ENCODE results near the gene PIK3R2. TPM values are rescaled to one million over a fixed set of nuclear protein-coding genes. Genes with fewer than 3 reads are reported as not detected.
A peak's percentile ranks its signal among the peaks of the same experiment; 100 is the strongest.

PIK3R2 gene
- total and polyA plus RNA-seq, 2 of the 13 experiments (the other 11 are each of a cell fraction or from before 2014, with no cell fraction given): 18.6 to 25.3 TPM

GRCh38 chr19:18203863-18204393, 51.0 kb downstream of the PIK3R2 start, which contains the start of gene RAB3A (continued):
- TF ChIP-seq ZNF609 (CRISPR knock-in tag; IDR thresholded peaks at IDR 0.05; ENCODE audit: borderline replicate concordance) (no peak), SRSF4 (IDR thresholded peaks at IDR 0.05; ENCODE audit: low read depth, low read length, poor library complexity, severe bottlenecking) (no peak), SMARCC2 (IDR thresholded peaks at IDR 0.05) (no peak), TSC22D2 (CRISPR knock-in tag; IDR thresholded peaks at IDR 0.05; ENCODE audit: borderline replicate concordance) (no peak), ZNF251 (CRISPR knock-in tag; IDR thresholded peaks at IDR 0.05) (0 out of 2 replicates have a peak, but pooled peaks have one; percentile 22), GATA4 (IDR thresholded peaks at IDR 0.05; ENCODE audit: borderline replicate concordance, low read depth) (no peak), NRL (CRISPR knock-in tag; IDR thresholded peaks at IDR 0.05; ENCODE audit: borderline replicate concordance) (peak; percentile 73; the same call in 1 of the 2 replicates), ZFP36L1 (CRISPR knock-in tag; IDR thresholded peaks at IDR 0.05) (no peak), PAX8 (CRISPR knock-in tag; IDR thresholded peaks at IDR 0.05; ENCODE audit: borderline replicate concordance) (no peak), E2F1 (CRISPR knock-in tag; IDR thresholded peaks at IDR 0.05) (no peak), RELA (CRISPR knock-in tag; IDR thresholded peaks at IDR 0.05) (no peak), ZFY (CRISPR knock-in tag; IDR thresholded peaks at IDR 0.05) (peak; percentile 59; the same call in 1 of the 2 replicates), YY1 (IDR thresholded peaks at IDR 0.05; ENCODE audit: insufficient read depth, insufficient replicate concordance, low read depth, low read length) (no peak), SNAI1 (CRISPR knock-in tag; IDR thresholded peaks at IDR 0.05; ENCODE audit: borderline replicate concordance) (0 out of 2 replicates have a peak, but pooled peaks have one; percentile 64), ZNF432 (CRISPR knock-in tag; IDR thresholded peaks at IDR 0.05; ENCODE audit: borderline replicate concordance) (no peak), ZBTB1 (CRISPR knock-in tag; IDR thresholded peaks at IDR 0.05; ENCODE audit: borderline replicate concordance) (no peak), KMT2A (CRISPR knock-in tag; IDR thresholded peaks at IDR 0.05) (no peak), ZNF230 (CRISPR knock-in tag; IDR thresholded peaks at IDR 0.05) (no peak), TIGD3 (CRISPR knock-in tag; IDR thresholded peaks at IDR 0.05; ENCODE audit: borderline replicate concordance) (no peak), CENPX (CRISPR knock-in tag; IDR thresholded peaks at IDR 0.05) (no peak), FOXO1 (CRISPR knock-in tag; IDR thresholded peaks at IDR 0.05) (no peak), GLMP (CRISPR knock-in tag; IDR thresholded peaks at IDR 0.05; ENCODE audit: borderline replicate concordance) (no peak)
